ENCODE results near the gene IRAK3. TPM values are rescaled to one million over a fixed set of nuclear protein-coding genes. Genes with fewer than 3 reads are reported as not detected.
"Not testable (repeated sequence)": the region's sequence is repeated elsewhere in the genome, so short reads cannot be mapped to it uniquely, and the experiment has no call there.

The IRAK3 gene
- total RNA-seq, 1 experiment from 2014 or later, result 2.4 TPM

DNA sequence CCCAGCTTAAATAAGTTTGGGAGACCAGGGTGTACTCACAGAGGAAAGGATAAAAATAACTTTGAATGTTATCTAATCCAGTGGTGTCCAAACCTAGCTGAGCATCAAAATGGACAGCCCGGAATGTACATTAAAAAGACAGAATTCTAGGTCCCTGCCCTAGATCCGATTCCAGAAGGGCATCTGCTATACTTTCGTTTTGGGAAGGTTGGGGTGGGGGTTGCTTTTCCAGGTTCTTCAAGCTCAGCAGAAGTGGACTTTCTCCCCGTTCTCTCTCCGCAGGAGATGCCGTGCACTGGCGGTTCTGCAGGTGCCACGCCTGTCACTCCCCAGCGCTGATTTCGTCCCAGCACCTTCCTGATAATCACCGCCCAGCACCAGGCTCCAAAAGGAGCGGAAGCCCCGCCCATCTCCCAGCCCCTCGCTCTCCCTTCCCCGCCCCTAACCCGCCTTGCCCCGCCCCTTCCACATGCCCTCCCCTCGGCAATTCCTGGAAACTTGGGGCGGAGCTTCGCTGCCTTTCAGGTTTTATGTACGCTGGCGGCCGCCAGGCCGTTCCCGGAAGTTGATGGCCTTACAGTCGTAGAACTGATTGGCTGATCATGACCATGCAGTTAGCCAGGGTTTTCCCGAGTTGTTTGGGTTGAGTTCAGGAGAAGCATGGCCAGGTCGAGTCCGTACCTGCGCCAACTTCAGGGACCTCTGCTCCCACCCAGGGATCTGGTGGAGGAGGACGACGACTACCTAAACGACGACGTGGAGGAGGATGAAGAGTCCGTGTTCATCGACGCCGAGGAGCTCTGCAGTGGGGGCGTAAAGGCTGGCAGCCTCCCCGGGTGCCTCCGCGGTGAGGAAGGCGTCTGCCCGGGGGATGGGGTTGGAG lies 113.2 kb downstream of the IRAK3 start, which contains the start of gene HELB:
TSS of gene HELB (plus strand) at position 550 of the 883 bp plus-strand sequence. CDS start at position 661, 111 bp downstream.
- peaks cover 2% of the 10 kb centered on the region; the same call in 1 of the 2 replicates for H3K27me3 ChIP-seq (ENCODE audit: control insufficient read depth, insufficient read depth, low read length)
- peak; percentile 62; the same call in 1 of the 2 replicates for TF ChIP-seq SIN3A (IDR thresholded peaks at IDR 0.05; ENCODE audit: borderline replicate concordance, insufficient read depth, low read depth, low read length)
- peak in 1 of 2 experiments; percentile 47; a peak in 1 of 4 replicates for TF ChIP-seq REST (IDR thresholded peaks at IDR 0.05; ENCODE audit: insufficient read depth in 1 of 2, low read depth in 2 of 2, low read length in 1 of 2)
- peak; percentile 53; the same call in 1 of the 2 replicates for TF ChIP-seq TCF7L2 (IDR thresholded peaks at IDR 0.05; ENCODE audit: low read depth, low read length)
- TF ChIP-seq CTCF (IDR thresholded peaks at IDR 0.05), result no peak
- peak; percentile 77 for TF ChIP-seq POLR2AphosphoS5 (IDR thresholded peaks at IDR 0.05; ENCODE audit: low read depth, low read length)
- intact Hi-C loops (cut with micrococcal nuclease; ENCODE audit: unreplicated experiment), result no loop called here
- no peaks in the 10 kb centered on the region; the same call in 1 of the 2 replicates for H3K36me3 ChIP-seq (ENCODE audit: control insufficient read depth, insufficient read depth, low read length)
- peak within 1 kb of the TSS; percentile 87 to 89 for H3K4me3 ChIP-seq (ENCODE audit: low read depth in 2 of 2, low read length in 2 of 2)
- POLR2A ChIA-PET, result interaction anchor here (0.6 to 1.2 kb wide), 6 partner anchors 12 to 347 kb away, joined by 3 to 19 read pairs (median 6); no protein-coding TSS in a partner anchor
- in situ Hi-C loops (cut with HindIII; ENCODE audit: low pct_unique_long_range_greater_than_20kb, low sequenced_read_pairs), result no loop called here
- ATAC-seq (peak; percentile 99), DNase-seq (ENCODE audit: low read depth, low spot score) (peak; percentile 76)
- H3K27ac ChIP-seq (ENCODE audit: low read length), result peak within 1 kb of the TSS; percentile 86
- CTCF ChIA-PET, result interaction anchor here (0.7 kb wide), 1 partner anchor 25 kb away, joined by 8 read pairs; no protein-coding TSS in a partner anchor
- BruUV-seq (replicated peaks), result no TSS peak
- no peaks in the 10 kb centered on the region for H3K9me3 ChIP-seq (ENCODE audit: control insufficient read depth, insufficient read depth, low read depth, low read length)
- peaks cover 9% of the 10 kb centered on the region for H3K4me1 ChIP-seq (ENCODE audit: control insufficient read depth, insufficient read depth, low read length)

DNA sequence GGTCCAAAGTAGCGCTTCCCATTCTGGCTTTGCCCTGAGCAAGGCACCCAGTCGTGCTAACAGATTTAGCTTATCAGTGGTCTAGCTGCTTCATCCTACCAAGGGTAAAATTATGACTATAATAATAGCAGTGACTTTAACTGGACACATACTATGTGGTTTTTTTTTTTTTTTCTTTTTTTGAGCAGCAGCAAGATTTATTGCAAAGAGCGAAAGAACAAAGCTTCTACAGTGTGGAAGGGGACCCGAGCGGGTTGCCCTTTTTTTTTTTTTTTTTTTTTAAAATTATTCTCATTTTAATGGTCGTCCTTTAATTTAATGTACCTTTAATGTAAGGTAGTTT lies 113.8 kb downstream of the IRAK3 start:
- Histone ChIP-seq H3K9me3 (ENCODE audit: control insufficient read depth, insufficient read depth, low read depth, low read length) (no peaks in the 10 kb centered on the region), H3K36me3 (ENCODE audit: control insufficient read depth, insufficient read depth, low read length) (no peaks in the 10 kb centered on the region; the same call in 1 of the 2 replicates), H3K4me3 (ENCODE audit: low read depth in 2 of 2, low read length in 2 of 2) (peak overlapping the region; percentile 87 to 89), H3K27ac (ENCODE audit: low read length) (peak overlapping the region; percentile 86), H3K4me1 (ENCODE audit: control insufficient read depth, insufficient read depth, low read length) (peaks cover 9% of the 10 kb centered on the region), H3K27me3 (ENCODE audit: control insufficient read depth, insufficient read depth, low read length) (peaks cover 2% of the 10 kb centered on the region; the same call in 1 of the 2 replicates)
- TF ChIP-seq REST (IDR thresholded peaks at IDR 0.05; ENCODE audit: insufficient read depth in 1 of 2, low read depth in 2 of 2, low read length in 1 of 2) (no peak), POLR2AphosphoS5 (IDR thresholded peaks at IDR 0.05; ENCODE audit: low read depth, low read length) (no peak), TCF7L2 (IDR thresholded peaks at IDR 0.05; ENCODE audit: low read depth, low read length) (no peak), SIN3A (IDR thresholded peaks at IDR 0.05; ENCODE audit: borderline replicate concordance, insufficient read depth, low read depth, low read length) (no peak), CTCF (IDR thresholded peaks at IDR 0.05) (no peak)
- intact Hi-C loops (cut with micrococcal nuclease; ENCODE audit: unreplicated experiment), result no loop called here
- no peak for DNase-seq (ENCODE audit: low read depth, low spot score)
- BruUV-seq (replicated peaks), result TSS peak; percentile 90
- in situ Hi-C loops (cut with HindIII; ENCODE audit: low pct_unique_long_range_greater_than_20kb, low sequenced_read_pairs), result no loop called here
- POLR2A ChIA-PET, result interaction anchor here (0.6 to 1.2 kb wide), 7 partner anchors 11 to 1134 kb away, joined by 3 to 19 read pairs (median 7); partner anchors contain the start of gene LEMD3
- ATAC-seq, result no peak
- CTCF ChIA-PET, result interaction anchor here (0.7 kb wide), 1 partner anchor 25 kb away, joined by 8 read pairs; no protein-coding TSS in a partner anchor

- H3K9me3 ChIP-seq (ENCODE audit: control insufficient read depth, insufficient read depth, low read depth, low read length); H3K27me3 ChIP-seq (ENCODE audit: control insufficient read depth, insufficient read depth, low read length); CTCF ChIA-PET; DNase-seq (ENCODE audit: low read depth, low spot score); in situ Hi-C loops (cut with HindIII; ENCODE audit: low pct_unique_long_range_greater_than_20kb, low sequenced_read_pairs); ATAC-seq; BruUV-seq (replicated peaks); H3K36me3 ChIP-seq (ENCODE audit: control insufficient read depth, insufficient read depth, low read length); H3K4me1 ChIP-seq (ENCODE audit: control insufficient read depth, insufficient read depth, low read length); intact Hi-C loops (cut with micrococcal nuclease; ENCODE audit: unreplicated experiment): not testable (repeated sequence)
- Histone ChIP-seq H3K4me3 (ENCODE audit: low read depth in 2 of 2, low read length in 2 of 2) (peak overlapping the region; percentile 87 to 89), H3K27ac (ENCODE audit: low read length) (peak overlapping the region; percentile 86; the same call in 1 of the 2 replicates)
- POLR2A ChIA-PET, result interaction anchor here (0.6 to 0.7 kb wide), 2 partner anchors 30 to 1134 kb away, joined by 6 to 11 read pairs; partner anchors contain the start of gene LEMD3
Measured at GRCh38 chr12:66303316-66303804, 114.3 kb downstream of the IRAK3 start.
